Non-pigmented ciliary epithelial cell (primary cell): ENCODE measurements around the gene IGLON5.

Experiments used
- DNase-seq: peaks from one replicate; pipeline ENCODE4 v3.0.0-alpha.2; 2010; ENCODE audit warnings: low read depth

IGLON5 gene

GRCh38 chr19:51339313-51339686 lies 27.9 kb downstream of the IGLON5 start:
- no peak for DNase-seq

DNA sequence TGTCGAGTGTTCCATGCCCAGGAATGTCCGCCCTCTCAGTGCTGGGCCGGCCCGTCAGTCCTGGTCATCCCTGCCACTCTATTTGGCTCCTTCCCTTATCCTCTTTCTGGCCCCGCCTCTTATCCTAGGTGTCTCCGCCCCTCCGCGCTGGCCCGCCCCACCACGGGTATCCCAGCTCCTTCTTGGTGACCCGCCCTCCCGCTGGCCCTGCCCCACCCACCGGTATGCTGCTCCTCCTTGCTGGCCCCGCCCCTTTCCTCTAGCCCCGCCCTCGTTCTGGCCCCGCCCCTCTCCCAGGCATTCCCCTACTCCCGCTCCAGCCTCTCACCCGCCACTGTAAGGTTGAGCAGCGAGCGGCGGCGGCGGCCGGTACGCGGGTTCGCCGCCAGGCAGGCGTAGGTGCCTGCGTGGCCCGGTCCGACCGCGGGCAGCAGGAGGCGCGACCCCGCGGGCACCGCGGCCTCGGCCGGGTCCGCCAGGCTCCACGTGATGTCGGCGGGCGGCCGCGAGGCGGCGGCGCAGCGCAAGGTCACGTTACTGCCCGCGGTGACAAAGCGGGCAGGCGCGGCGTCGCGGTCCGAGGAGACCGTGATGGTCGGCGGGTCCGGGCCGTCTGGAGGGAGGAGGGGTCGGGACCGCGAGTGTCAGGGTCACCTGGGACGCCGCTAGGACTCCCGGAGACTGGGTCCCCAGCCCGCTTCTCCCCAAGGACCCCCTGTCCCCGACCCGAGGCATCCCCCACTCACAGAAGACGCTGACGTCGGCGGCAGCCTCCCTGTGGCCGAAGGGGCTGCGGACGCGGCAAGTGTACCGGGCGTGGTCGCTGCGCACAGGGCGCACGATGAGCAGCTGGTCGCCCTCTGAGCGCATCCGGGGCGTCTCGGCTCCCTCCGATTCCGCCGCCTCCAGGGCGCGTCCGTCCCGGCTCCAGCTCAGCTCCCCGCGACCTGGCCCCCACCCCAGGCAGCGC lies 28.5 kb downstream of the IGLON5 start:
- DNase-seq, result peak; percentile 89

DNA sequence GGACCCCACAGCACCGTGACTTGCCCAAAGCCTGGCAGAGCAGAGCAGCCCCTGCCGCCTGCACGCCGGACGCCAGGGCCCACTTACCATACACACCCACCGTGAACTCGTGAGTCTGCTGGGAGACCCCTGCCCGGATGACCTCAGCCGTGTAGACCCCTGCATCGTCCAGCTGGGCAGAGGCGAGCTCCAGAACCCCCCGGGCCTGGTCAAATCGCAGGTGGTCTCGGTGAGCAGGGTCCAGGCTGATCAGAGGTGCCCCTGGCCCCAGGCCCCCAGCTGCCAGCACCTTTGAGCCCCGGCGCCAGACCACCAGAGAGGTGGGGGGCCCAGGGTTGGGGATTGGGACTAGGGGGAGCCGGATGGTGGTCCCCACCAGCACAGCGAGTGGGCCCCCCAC lies 29.6 kb downstream of the IGLON5 start:
- DNase-seq, result no peak

DNA sequence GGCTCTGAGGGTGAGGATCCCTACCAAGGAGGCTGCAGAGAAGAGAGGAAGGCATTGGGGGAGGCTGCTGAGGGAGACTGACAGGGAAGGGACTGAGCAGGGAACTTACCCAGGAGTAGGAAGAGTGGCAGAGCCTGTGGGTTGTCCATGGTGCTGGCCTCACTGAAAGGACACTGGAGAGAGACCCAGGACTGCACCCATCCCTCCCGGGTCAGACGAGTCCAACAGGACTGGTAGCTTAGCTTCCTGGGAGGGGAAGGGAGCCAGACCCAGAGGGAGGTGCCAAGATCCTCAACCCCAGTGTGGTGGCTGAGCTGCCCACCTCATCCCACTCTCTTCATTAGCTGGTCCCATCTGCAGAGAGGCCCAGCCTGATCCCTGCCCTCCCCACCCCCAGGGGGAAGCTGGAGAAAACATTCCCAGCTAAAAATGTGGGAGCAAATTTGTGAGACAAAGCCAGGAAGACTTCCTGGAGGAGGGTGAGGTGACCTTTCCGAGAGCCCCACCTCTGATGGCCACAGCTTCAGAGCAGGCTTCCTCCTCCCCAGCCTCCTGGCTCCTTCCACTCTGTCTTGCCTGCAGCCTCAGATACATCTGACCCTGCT lies 30.6 kb downstream of the IGLON5 start, which contains the start of gene VSIG10L:
Gene VSIG10L, minus strand, starts transcription at position 164 of the 605 bp plus-strand sequence. Its CDS starts 15 bp downstream, at position 149.
- DNase-seq, result no peak

GRCh38 chr19:51342631-51343569 lies 31.5 kb downstream of the IGLON5 start:
- DNase-seq, result no peak

GRCh38 chr19:51345076-51345620 lies 33.7 kb downstream of the IGLON5 start:
- DNase-seq, result no peak

- DNase-seq, result no peak
These were observed 35.3 kb downstream of the IGLON5 start for GRCh38 chr19:51346742-51347141.

DNA sequence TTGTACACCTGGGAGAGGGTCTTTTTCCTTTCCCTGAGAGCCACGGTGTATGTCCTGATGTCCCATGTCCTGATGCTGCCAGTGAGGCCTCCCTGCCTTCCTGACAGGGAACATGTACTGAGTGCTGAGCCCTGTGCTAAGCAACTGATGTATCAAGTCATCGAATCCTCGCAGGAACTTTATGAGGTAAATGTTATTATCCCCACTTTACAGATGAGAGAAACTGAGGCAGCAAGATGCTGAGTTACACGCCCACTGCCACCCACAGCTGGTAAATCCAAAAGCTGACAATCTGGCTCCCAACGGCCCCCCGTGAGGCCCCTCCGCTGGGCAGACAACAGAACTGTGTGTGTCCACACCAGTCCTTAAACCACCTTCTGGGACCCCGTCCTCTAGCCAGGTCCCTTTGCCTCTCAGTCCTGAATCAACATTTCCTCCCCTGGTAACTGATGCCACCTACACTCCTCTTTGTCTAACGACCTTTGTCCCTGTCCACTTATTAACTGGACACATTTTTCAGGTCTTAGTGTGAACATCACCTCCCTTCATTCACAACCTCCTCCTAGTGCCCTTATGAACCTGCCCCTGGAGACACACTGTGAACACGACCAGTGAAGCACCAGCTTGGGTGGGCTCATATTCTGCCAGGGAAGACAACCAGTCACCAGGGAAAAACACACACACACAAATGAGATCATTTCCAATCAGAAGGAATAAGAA lies 35.9 kb downstream of the IGLON5 start:
- no peak for DNase-seq

DNA sequence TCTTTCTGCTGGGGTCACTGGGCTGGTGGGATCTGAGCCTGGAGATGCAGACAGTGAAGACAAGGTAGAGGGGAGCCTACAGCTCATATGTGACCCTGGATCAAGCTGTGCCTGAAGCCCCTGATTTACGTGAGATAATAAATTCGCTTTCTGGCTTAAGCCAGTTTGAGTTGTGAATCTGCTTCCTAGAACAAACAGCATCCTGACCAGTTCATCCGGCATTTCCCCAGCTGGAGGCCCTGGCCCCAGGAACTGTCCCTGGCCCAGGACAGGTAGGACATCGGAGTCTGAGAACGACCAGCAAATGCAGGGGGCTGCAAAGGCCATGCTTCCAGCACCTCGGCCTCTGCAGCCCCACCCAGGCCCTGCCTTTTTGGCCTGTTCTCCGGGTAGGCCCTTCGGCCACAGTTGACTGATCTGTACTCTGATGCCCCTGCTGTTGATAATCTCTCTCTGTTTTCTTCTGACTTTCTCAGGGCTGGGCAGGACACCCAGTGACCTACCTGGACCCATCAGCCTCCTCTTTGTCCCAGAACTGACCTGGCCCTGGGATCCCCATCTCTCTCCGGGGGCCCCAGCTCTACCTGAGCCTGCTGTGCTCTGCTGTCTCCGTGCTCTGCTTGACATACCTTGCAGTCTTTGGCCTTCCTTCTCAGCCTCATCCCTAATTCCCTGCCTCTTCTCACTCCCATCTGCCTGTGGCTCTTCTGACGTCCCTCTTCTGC lies 40.0 kb downstream of the IGLON5 start:
- DNase-seq, result no peak

- no peak for DNase-seq
These were observed 41.4 kb downstream of the IGLON5 start for GRCh38 chr19:51352783-51353360.

GRCh38 chr19:51354103-51354741 lies 42.8 kb downstream of the IGLON5 start:
- no peak for DNase-seq

GRCh38 chr19:51354742-51355148 lies 43.3 kb downstream of the IGLON5 start:
- DNase-seq, result no peak

- DNase-seq, result no peak
These were observed 44.8 kb downstream of the IGLON5 start for GRCh38 chr19:51356159-51356801.

- DNase-seq, result no peak
These were observed 46.5 kb downstream of the IGLON5 start for GRCh38 chr19:51357952-51358351.

GRCh38 chr19:51359294-51359693 lies 47.9 kb downstream of the IGLON5 start:
- peak; percentile 65 for DNase-seq

DNA sequence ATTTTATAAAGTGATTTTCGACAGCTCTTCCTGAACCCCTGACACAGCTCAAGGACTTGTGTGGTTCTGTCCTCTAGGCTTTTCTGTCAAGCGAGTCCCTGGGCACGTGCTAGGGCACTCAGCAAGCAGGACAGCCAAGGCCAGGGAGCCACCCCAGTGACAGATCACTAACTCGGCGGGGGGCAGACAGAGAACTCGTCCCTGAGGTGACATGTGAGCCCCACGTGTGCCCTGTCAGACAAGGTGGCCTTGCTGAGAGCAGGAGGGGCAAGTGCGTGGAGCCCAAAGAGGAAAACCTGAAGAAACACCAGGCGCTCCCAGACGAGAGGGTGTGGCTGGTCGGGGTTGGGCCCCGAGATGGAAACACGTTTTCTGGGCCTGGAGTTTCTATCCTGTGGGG lies 49.8 kb downstream of the IGLON5 start:
- DNase-seq, result no peak

DNA sequence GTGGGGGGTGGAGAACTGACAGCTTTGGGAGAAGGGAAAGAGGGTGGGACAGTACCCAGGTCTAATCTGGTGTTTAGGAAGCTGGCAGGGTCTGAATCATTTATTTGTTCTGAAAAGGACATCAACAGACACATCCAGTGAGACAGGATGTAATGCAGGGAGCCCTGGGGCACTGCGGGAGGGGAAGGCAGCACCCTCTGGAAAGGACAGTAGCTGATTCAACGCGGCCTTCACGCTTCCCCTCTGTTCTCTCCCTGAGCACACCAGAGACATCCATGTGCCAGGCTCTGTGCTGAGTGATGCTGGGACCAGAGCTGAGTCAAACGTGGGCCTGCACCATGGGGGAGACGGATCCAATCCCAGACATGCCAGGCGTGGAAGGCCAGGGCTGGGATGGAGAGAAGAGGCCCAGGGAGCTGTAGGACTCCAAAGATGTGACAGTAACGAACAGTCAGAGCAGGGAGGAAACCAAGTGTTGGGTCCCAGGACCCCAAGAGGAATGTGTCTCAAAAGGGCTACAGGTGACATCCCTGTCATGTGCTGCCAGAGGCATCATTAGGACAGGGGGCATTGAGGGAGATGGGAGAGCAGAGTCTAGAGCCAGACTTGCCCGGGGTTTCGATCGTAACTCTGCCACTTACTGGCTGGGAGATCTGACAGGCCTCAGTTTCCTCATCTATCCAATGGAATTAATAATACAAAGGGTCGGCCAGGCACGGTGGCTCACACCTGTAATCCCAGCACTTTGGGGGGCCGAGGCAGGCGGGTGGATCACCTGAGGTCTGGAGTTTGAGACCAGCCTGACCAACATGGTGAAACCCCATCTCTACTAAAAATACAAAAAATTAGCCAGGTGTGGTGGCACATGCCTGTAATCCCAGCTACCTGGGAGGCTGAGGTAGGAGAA lies 53.0 kb downstream of the IGLON5 start:
- no peak for DNase-seq
